Measurements from ENCODE around the gene SCCPDH.

SCCPDH gene

GRCh38 chr1:246724016-246724730 lies at the start of gene SCCPDH:
TSS of gene SCCPDH (plus strand) at chr1:246724409. CDS start at chr1:246724423, 14 bp downstream.
- Mint-ChIP-seq H3K27ac (ENCODE audit: low read depth) (peak within 1 kb of the TSS; percentile 75), H3K4me3 (peak within 1 kb of the TSS; percentile 85), H3K36me3 (ENCODE audit: insufficient read depth) (peaks cover 6% of the 10 kb centered on the region), H3K27me3 (no peaks in the 10 kb centered on the region), H3K4me1 (no peaks in the 10 kb centered on the region), H3K9me3 (peaks cover 15% of the 10 kb centered on the region)
- peak; percentile 32 to 39 for DNase-seq (ENCODE audit: low spot score in 2 of 2)
- ATAC-seq (replicated peaks; ENCODE audit: extremely low read depth, poor library complexity, severe bottlenecking) = peak; percentile 86

GRCh38 chr1:246677842-246678241 lies 46.4 kb upstream of the SCCPDH start:
- ATAC-seq (replicated peaks; ENCODE audit: extremely low read depth, poor library complexity, severe bottlenecking) (no peak), DNase-seq (ENCODE audit: low spot score in 2 of 2) (no peak)
- Mint-ChIP-seq H3K27me3 (no peaks in the 10 kb centered on the region), H3K9me3 (no peaks in the 10 kb centered on the region), H3K4me1 (no peaks in the 10 kb centered on the region), H3K27ac (ENCODE audit: low read depth) (no peak overlapping the region), H3K36me3 (ENCODE audit: insufficient read depth) (peaks cover 2% of the 10 kb centered on the region), H3K4me3 (no peak overlapping the region)

GRCh38 chr1:246678816-246679793 lies 45.1 kb upstream of the SCCPDH start:
- no peak overlapping the region for H3K27ac Mint-ChIP-seq (ENCODE audit: low read depth)
- H3K9me3 Mint-ChIP-seq = no peaks in the 10 kb centered on the region
- H3K4me1 Mint-ChIP-seq = no peaks in the 10 kb centered on the region
- peaks cover 2% of the 10 kb centered on the region for H3K36me3 Mint-ChIP-seq (ENCODE audit: insufficient read depth)
- no peak overlapping the region for H3K4me3 Mint-ChIP-seq
- no peak for DNase-seq (ENCODE audit: low spot score in 2 of 2)
- no peak for ATAC-seq (replicated peaks; ENCODE audit: extremely low read depth, poor library complexity, severe bottlenecking)
- no peaks in the 10 kb centered on the region for H3K27me3 Mint-ChIP-seq

GRCh38 chr1:246679794-246680177 lies 44.4 kb upstream of the SCCPDH start:
- ATAC-seq (replicated peaks; ENCODE audit: extremely low read depth, poor library complexity, severe bottlenecking) = no peak
- Mint-ChIP-seq H3K9me3 (no peaks in the 10 kb centered on the region), H3K4me1 (no peaks in the 10 kb centered on the region), H3K27ac (ENCODE audit: low read depth) (no peak overlapping the region), H3K4me3 (no peak overlapping the region), H3K36me3 (ENCODE audit: insufficient read depth) (peaks cover 2% of the 10 kb centered on the region), H3K27me3 (no peaks in the 10 kb centered on the region)
- no peak for DNase-seq (ENCODE audit: low spot score in 2 of 2)

- no peak overlapping the region for H3K27ac Mint-ChIP-seq (ENCODE audit: low read depth)
- ATAC-seq (replicated peaks; ENCODE audit: extremely low read depth, poor library complexity, severe bottlenecking) (no peak), DNase-seq (ENCODE audit: low spot score in 2 of 2) (no peak)
- no peaks in the 10 kb centered on the region for H3K4me1 Mint-ChIP-seq
- H3K9me3 Mint-ChIP-seq = no peaks in the 10 kb centered on the region
- no peak overlapping the region for H3K4me3 Mint-ChIP-seq
- H3K36me3 Mint-ChIP-seq (ENCODE audit: insufficient read depth) = peaks cover 2% of the 10 kb centered on the region
- no peaks in the 10 kb centered on the region for H3K27me3 Mint-ChIP-seq
Observed at GRCh38 chr1:246680190-246680589, 44.0 kb upstream of the SCCPDH start.

GRCh38 chr1:246680696-246681130 lies 43.5 kb upstream of the SCCPDH start:
- no peak overlapping the region for H3K27ac Mint-ChIP-seq (ENCODE audit: low read depth)
- ATAC-seq (replicated peaks; ENCODE audit: extremely low read depth, poor library complexity, severe bottlenecking) = no peak

GRCh38 chr1:246681900-246682895 lies 42.0 kb upstream of the SCCPDH start:
- Mint-ChIP-seq H3K4me1 (no peaks in the 10 kb centered on the region), H3K27me3 (peaks cover 11% of the 10 kb centered on the region), H3K27ac (ENCODE audit: low read depth) (no peak overlapping the region), H3K9me3 (no peaks in the 10 kb centered on the region), H3K36me3 (ENCODE audit: insufficient read depth) (no peaks in the 10 kb centered on the region), H3K4me3 (no peak overlapping the region)
- DNase-seq (ENCODE audit: low spot score in 2 of 2) (no peak), ATAC-seq (replicated peaks; ENCODE audit: extremely low read depth, poor library complexity, severe bottlenecking) (no peak)

More at GRCh38 chr1:246680696-246681130, 43.5 kb upstream of the SCCPDH start:
- Mint-ChIP-seq H3K4me3 (no peak overlapping the region), H3K4me1 (no peaks in the 10 kb centered on the region), H3K27me3 (no peaks in the 10 kb centered on the region), H3K36me3 (ENCODE audit: insufficient read depth) (peaks cover 2% of the 10 kb centered on the region), H3K9me3 (no peaks in the 10 kb centered on the region)
- no peak for DNase-seq (ENCODE audit: low spot score in 2 of 2)

- ATAC-seq (replicated peaks; ENCODE audit: extremely low read depth, poor library complexity, severe bottlenecking) = no peak
- H3K27me3 Mint-ChIP-seq = peaks cover 23% of the 10 kb centered on the region
- no peaks in the 10 kb centered on the region for H3K9me3 Mint-ChIP-seq
- H3K4me1 Mint-ChIP-seq = no peaks in the 10 kb centered on the region
- H3K4me3 Mint-ChIP-seq = no peak overlapping the region
- H3K36me3 Mint-ChIP-seq (ENCODE audit: insufficient read depth) = no peaks in the 10 kb centered on the region
- no peak for DNase-seq (ENCODE audit: low spot score in 2 of 2)
- H3K27ac Mint-ChIP-seq (ENCODE audit: low read depth) = no peak overlapping the region
Observed at GRCh38 chr1:246683521-246683920, 40.7 kb upstream of the SCCPDH start.

- Mint-ChIP-seq H3K27me3 (peaks cover 23% of the 10 kb centered on the region), H3K36me3 (ENCODE audit: insufficient read depth) (no peaks in the 10 kb centered on the region), H3K4me3 (no peak overlapping the region), H3K9me3 (no peaks in the 10 kb centered on the region), H3K4me1 (no peaks in the 10 kb centered on the region), H3K27ac (ENCODE audit: low read depth) (no peak overlapping the region)
- DNase-seq (ENCODE audit: low spot score in 2 of 2) (no peak), ATAC-seq (replicated peaks; ENCODE audit: extremely low read depth, poor library complexity, severe bottlenecking) (no peak)
Observed at GRCh38 chr1:246687002-246687401, 37.2 kb upstream of the SCCPDH start.

GRCh38 chr1:246689409-246690008 lies 34.7 kb upstream of the SCCPDH start:
- H3K4me3 Mint-ChIP-seq = no peak overlapping the region
- no peak for ATAC-seq (replicated peaks; ENCODE audit: extremely low read depth, poor library complexity, severe bottlenecking)
- H3K4me1 Mint-ChIP-seq = no peaks in the 10 kb centered on the region
- H3K27ac Mint-ChIP-seq (ENCODE audit: low read depth) = no peak overlapping the region
- H3K36me3 Mint-ChIP-seq (ENCODE audit: insufficient read depth) = peaks cover 2% of the 10 kb centered on the region
- peaks cover 23% of the 10 kb centered on the region for H3K27me3 Mint-ChIP-seq
- H3K9me3 Mint-ChIP-seq = peaks cover 2% of the 10 kb centered on the region
- DNase-seq (ENCODE audit: low spot score in 2 of 2) = no peak

GRCh38 chr1:246690100-246690499 lies 34.1 kb upstream of the SCCPDH start:
- Mint-ChIP-seq H3K27ac (ENCODE audit: low read depth) (no peak overlapping the region), H3K4me1 (no peaks in the 10 kb centered on the region), H3K9me3 (peaks cover 6% of the 10 kb centered on the region), H3K4me3 (no peak overlapping the region), H3K36me3 (ENCODE audit: insufficient read depth) (peaks cover 3% of the 10 kb centered on the region), H3K27me3 (peaks cover 23% of the 10 kb centered on the region)
- DNase-seq (ENCODE audit: low spot score in 2 of 2) (no peak), ATAC-seq (replicated peaks; ENCODE audit: extremely low read depth, poor library complexity, severe bottlenecking) (no peak)
